Measurements from ENCODE around the gene SCFD2. TPM values are rescaled to one million over a fixed set of nuclear protein-coding genes. Genes with fewer than 3 reads are reported as not detected.

Gene SCFD2
- total and polyA plus RNA-seq, 2 of the 8 experiments (the other 6 are each of a cell fraction or from before 2014, with no cell fraction given), result 6.2 to 10.2 TPM

- Histone ChIP-seq H3K4me2 (ENCODE audit: insufficient read depth in 1 of 2, low read depth in 2 of 2, low read length in 2 of 2) (no peak overlapping the region), H3K9ac (replicated peaks in 1 of 4; ENCODE audit: extremely low read depth in 1 of 4, low read depth in 3 of 4, low read length in 3 of 4) (no peak overlapping the region), H3K79me2 (ENCODE audit: control insufficient read depth in 1 of 2, insufficient read depth in 2 of 2, low read length in 2 of 2) (no peaks in the 10 kb centered on the region), H2AK5ac (ENCODE audit: low read depth, low read length) (peak overlapping the region; percentile 10; the same call in 1 of the 2 replicates), H3K27me3 (replicated peaks in 1 of 4; ENCODE audit: control insufficient read depth in 3 of 4, extremely low read depth in 1 of 4, insufficient read depth in 3 of 4, low read length in 3 of 4) (no peaks in the 10 kb centered on the region), H2BK20ac (ENCODE audit: low read length) (peak overlapping the region; percentile 43; the same call in 1 of the 2 replicates), H3K23me2 (ENCODE audit: low read depth, low read length) (no peaks in the 10 kb centered on the region), H4K91ac (replicated peaks; ENCODE audit: insufficient read length, low read length) (peak overlapping the region; percentile 3), H4K5ac (ENCODE audit: insufficient read length, low read depth, low read length) (no peak overlapping the region), H3K18ac (ENCODE audit: extremely low read depth, low read length) (no peak overlapping the region), H3K36me3 (ENCODE audit: control insufficient read depth in 2 of 4, insufficient read depth in 4 of 4, low read length in 3 of 4) (no peaks in the 10 kb centered on the region), H2BK15ac (ENCODE audit: low read length) (no peak overlapping the region), H2BK5ac (ENCODE audit: low read depth, low read length) (0 out of 2 replicates have a peak overlapping the region, but pooled peaks have one; percentile 48), H3K14ac (ENCODE audit: insufficient read length) (no peak overlapping the region), H3K4ac (replicated peaks; ENCODE audit: insufficient read length, low read depth, low read length) (no peak overlapping the region), H3K23ac (ENCODE audit: insufficient read length) (no peak overlapping the region), H4K20me1 (replicated peaks in 1 of 2; ENCODE audit: control insufficient read depth in 1 of 2, insufficient read depth in 2 of 2, low read length in 2 of 2) (no peaks in the 10 kb centered on the region), H3K56ac (replicated peaks; ENCODE audit: insufficient read length, low read depth, low read length) (no peak overlapping the region), H3K4me1 (replicated peaks in 1 of 4; ENCODE audit: control insufficient read depth in 3 of 4, insufficient read depth in 4 of 4, low read length in 3 of 4) (no peaks in the 10 kb centered on the region), H3K9me3 (ENCODE audit: insufficient read depth in 2 of 2, low read depth in 1 of 2, low read length in 1 of 2) (no peaks in the 10 kb centered on the region; a peak in 1 of 4 replicates), H2AFZ (ENCODE audit: low read length) (no peak overlapping the region), H2BK120ac (replicated peaks; ENCODE audit: low read depth, low read length) (no peak overlapping the region), H2BK12ac (ENCODE audit: low read depth, low read length) (peak overlapping the region; percentile 93; the same call in 1 of the 2 replicates), H3K27ac (ENCODE audit: low read depth, low read length) (no peak overlapping the region), H4K8ac (ENCODE audit: extremely low read depth, insufficient read depth, low read length) (no peak overlapping the region), H3K4me3 (ENCODE audit: extremely low read depth in 1 of 4, insufficient read depth in 2 of 4, low read depth in 3 of 4, low read length in 4 of 4) (no peak overlapping the region), H3K79me1 (ENCODE audit: low read depth, low read length) (no peaks in the 10 kb centered on the region)
- DNase-seq (ENCODE audit: low read depth in 1 of 2, low spot score in 2 of 2), result no peak
- TF ChIP-seq ATF3 (IDR thresholded peaks at IDR 0.05; ENCODE audit: insufficient read depth, low read depth, low read length) (no peak), GTF2F1 (IDR thresholded peaks at IDR 0.05; ENCODE audit: borderline replicate concordance, low read depth, low read length) (no peak), RNF2 (IDR thresholded peaks at IDR 0.05; ENCODE audit: borderline replicate concordance, low read depth, low read length, missing control alignments, poor library complexity, severe bottlenecking) (no peak), CBX8 (IDR thresholded peaks at IDR 0.05; ENCODE audit: borderline replicate concordance, low read depth, low read length) (no peak), YY1 (IDR thresholded peaks at IDR 0.05; ENCODE audit: low read depth, low read length) (no peak), SIX5 (IDR thresholded peaks at IDR 0.05; ENCODE audit: low read depth, low read length) (no peak), PHF8 (conservative IDR thresholded peaks at IDR 0.05; ENCODE audit: low read depth, low read length) (no peak), CHD2 (IDR thresholded peaks at IDR 0.05; ENCODE audit: low read length) (no peak), E2F6 (IDR thresholded peaks at IDR 0.05) (no peak)
- no peak for FAIRE-seq
- CTCF ChIA-PET (ENCODE audit: partially characterized antibody), result interaction anchor here (0.7 to 1.2 kb wide), 4 partner anchors 11 to 38 kb away, joined by 3 read pairs; no protein-coding TSS in a partner anchor
- 86% methylated on average over 6 of the region's 6 CpGs; no CpG with 5 or more reads in 1 of the 2 experiments for WGBS, 2 experiments (ENCODE audit: extremely low coverage in 1 of 2, insufficient coverage in 1 of 2, insufficient read length in 1 of 2, insufficient replicate concordance in 2 of 2, low coverage in 1 of 2, low lambda C conversion rate in 2 of 2, missing lambda C conversion rate in 1 of 2)
- POLR2A ChIA-PET (ENCODE audit: partially characterized antibody), result interaction anchor here (0.8 to 4.2 kb wide), 4 partner anchors 10 to 187 kb away, joined by 3 to 26 read pairs (median 6); no protein-coding TSS in a partner anchor
These were observed 541.6 kb downstream of the SCFD2 start for GRCh38 chr4:52824270-52824602.

Measured in H1 (cell line).